Limb (tissue), 2 donors: ENCODE results near the gene PHKA2.
A peak's percentile ranks its signal among the peaks of the same experiment; 100 is the strongest.

Source experiments
- DNase-seq, 2 donors: peaks; one replicate each; pipeline ENCODE4 v3.0.0-alpha.2; 2016; ENCODE audit errors: extremely low spot score in 2 of 2

The PHKA2 gene

GRCh38 chrX:18889346-18890048, 94.4 kb downstream of the PHKA2 start:
- no peak for DNase-seq

GRCh38 chrX:18888281-18888680, 95.6 kb downstream of the PHKA2 start:
- no peak for DNase-seq

- no peak for DNase-seq
These were observed 96.1 kb downstream of the PHKA2 start for GRCh38 chrX:18887825-18888212.

- DNase-seq: no peak
These were observed 96.6 kb downstream of the PHKA2 start for GRCh38 chrX:18887177-18887824.

GRCh38 chrX:18886344-18887161, 97.4 kb downstream of the PHKA2 start:
- DNase-seq: peak; percentile 49 to 70

- DNase-seq: no peak
These were observed 97.9 kb downstream of the PHKA2 start for GRCh38 chrX:18886005-18886343.

GRCh38 chrX:18885328-18886004, 98.4 kb downstream of the PHKA2 start:
- DNase-seq: peak in 1 of 2 donors; percentile 19

- no peak for DNase-seq
These were observed 99.0 kb downstream of the PHKA2 start for GRCh38 chrX:18884916-18885315.

- no peak for DNase-seq
These were observed 99.8 kb downstream of the PHKA2 start for GRCh38 chrX:18883961-18884765.

- no peak for DNase-seq
These were observed 100.5 kb downstream of the PHKA2 start for GRCh38 chrX:18883234-18883960.

- no peak for DNase-seq
These were observed 104.8 kb downstream of the PHKA2 start for GRCh38 chrX:18879144-18879543.

- DNase-seq: no peak
These were observed 106.4 kb downstream of the PHKA2 start for GRCh38 chrX:18877469-18877868.

- no peak for DNase-seq
These were observed 108.5 kb downstream of the PHKA2 start for GRCh38 chrX:18875256-18875878.

GRCh38 chrX:18874560-18875255, 109.2 kb downstream of the PHKA2 start:
- no peak for DNase-seq

- no peak for DNase-seq
These were observed 110.1 kb downstream of the PHKA2 start for GRCh38 chrX:18873836-18874235.

GRCh38 chrX:18873189-18873791, 110.6 kb downstream of the PHKA2 start:
- no peak for DNase-seq

- no peak for DNase-seq
These were observed 111.3 kb downstream of the PHKA2 start for GRCh38 chrX:18872621-18873020.

- no peak for DNase-seq
These were observed 111.9 kb downstream of the PHKA2 start for GRCh38 chrX:18871970-18872369.
